A549 (cell line): ENCODE measurements around the gene TOMM20. TPM values are rescaled to one million over a fixed set of nuclear protein-coding genes. Genes with fewer than 3 reads are reported as not detected.

ENCODE experiments used
- ATAC-seq, 2 experiments: fragments of 200-7000 bp in 1 of 2; fragments of >200 bp in 1 of 2; cut with Nextera tagmentation in 1 of 2; cut with Tn5 transposase in 1 of 2; 3 replicates each; pipeline versions ENCODE4 v1.8.0 to v1.9.1; 2018 to 2020; ENCODE audit warnings: mild to moderate bottlenecking in 1 of 2, moderate library complexity in 1 of 2
- CTCF ChIA-PET: fragments of 300-600 bp; sonication (Branson Sonifier 250); formaldehyde crosslinking; extraction: SDS; loops from one replicate; lab custom pipeline; 2021; ENCODE audit warnings: antibody characterized with exemption, inconsistent platforms; lab: Yijun Ruan, JAX
- POLR2A ChIA-PET: fragments of 350-600 bp; formaldehyde crosslinking; extraction: SDS; loops from one replicate; lab custom pipeline; 2021; ENCODE audit warnings: antibody characterized with exemption, inconsistent platforms; lab: Yijun Ruan, JAX
- DNase-seq, 2 experiments: peaks; one replicate each; pipeline versions ENCODE4 v3.0.0 to v3.0.0-alpha.2; 2011 to 2016; ENCODE audit warnings: low read depth in 1 of 2, low spot score in 1 of 2
- FAIRE-seq: peaks from 2 replicates; lab custom pipeline; 2011; peaks lifted over from hg19 to GRCh38; lab: Jason Lieb, UNC
- H3K27ac ChIP-seq, 2 experiments: fragments of >200 bp; sonication (Bioruptor Twin); formaldehyde crosslinking; 3 replicates each; pipeline ENCODE4 v1.5.1; 2016 to 2017
- H3K4me1 ChIP-seq: fragments of >200 bp; sonication (Bioruptor Twin); formaldehyde crosslinking; 3 replicates; pipeline ENCODE4 v1.6.1; 2016
- H3K4me2 ChIP-seq: fragments of >200 bp; sonication (Bioruptor Twin); formaldehyde crosslinking; 3 replicates; pipeline ENCODE4 v1.6.1; 2016
- H3K4me3 ChIP-seq: fragments of >200 bp; sonication (Bioruptor Twin); formaldehyde crosslinking; 3 replicates; pipeline ENCODE4 v1.5.1; 2016
- H3K9me3 ChIP-seq: fragments of >200 bp; sonication (Bioruptor Twin); formaldehyde crosslinking; 3 replicates; pipeline ENCODE4 v1.6.1; 2016
- BHLHE40 ChIP-seq: IDR thresholded peaks from 2 replicates; pipeline ENCODE4 v1.6.1; 2012; ENCODE audit warnings: low read depth, low read length, inconsistent platforms
- EHF ChIP-seq: fragments of 250-450 bp; sonication (Bioruptor Pico); IDR thresholded peaks from 2 replicates; pipeline ENCODE4 v1.5.0; 2020; ENCODE audit warnings: mild to moderate bottlenecking
- FOSB ChIP-seq: fragments of 250-450 bp; sonication (Bioruptor Pico); IDR thresholded peaks from 2 replicates; pipeline ENCODE4 v1.5.0; 2020; ENCODE audit warnings: mild to moderate bottlenecking, moderate library complexity
- FOXS1 ChIP-seq: fragments of 250-450 bp; sonication (Bioruptor Pico); IDR thresholded peaks from 2 replicates; pipeline ENCODE4 v1.5.0; 2020; ENCODE audit warnings: mild to moderate bottlenecking, moderate library complexity
- HOXB13 ChIP-seq: fragments of 250-450 bp; sonication (Bioruptor Pico); IDR thresholded peaks from 2 replicates; pipeline ENCODE4 v1.5.0; 2020; ENCODE audit warnings: low read depth, mild to moderate bottlenecking, moderate library complexity
- HOXB5 ChIP-seq: fragments of 250-450 bp; sonication (Bioruptor Pico); IDR thresholded peaks from 2 replicates; pipeline ENCODE4 v1.5.0; 2020; ENCODE audit warnings: mild to moderate bottlenecking, moderate library complexity
- JUN ChIP-seq, 2 experiments: fragments of >200 bp; sonication (Bioruptor Twin); formaldehyde crosslinking; IDR thresholded peaks; 2 replicates in 1 of 2; 3 replicates in 1 of 2; pipeline ENCODE4 v1.6.1; 2016 to 2017
- KDM5A ChIP-seq: fragments of 200-600 bp; sonication (generic); IDR thresholded peaks from 2 replicates; pipeline ENCODE4 v1.6.1; 2016; ENCODE audit warnings: antibody characterized with exemption, mild to moderate bottlenecking
- MAFK ChIP-seq: fragments of 450-650 bp; IDR thresholded peaks from 2 replicates; pipeline ENCODE4 v1.6.1; 2014; ENCODE audit not compliant: partially characterized antibody
- MYC ChIP-seq: IDR thresholded peaks from 2 replicates; pipeline ENCODE4 v1.6.1; 2012; ENCODE audit warnings: mild to moderate bottlenecking, inconsistent platforms, low read length, improper control_type of control experiment, borderline replicate concordance
- NFE2L2 ChIP-seq: fragments of 150-350 bp; conservative IDR thresholded peaks from 2 replicates; pipeline ENCODE4 v1.6.1; 2014; ENCODE audit warnings: low read length
- PHF8 ChIP-seq: fragments of 200-600 bp; sonication (generic); IDR thresholded peaks from 2 replicates; pipeline ENCODE4 v1.6.1; 2016; ENCODE audit warnings: low read depth, mild to moderate bottlenecking, antibody characterized with exemption, moderate library complexity, borderline replicate concordance
- POLR2A ChIP-seq: IDR thresholded peaks from 2 replicates; pipeline ENCODE4 v1.6.1; 2012; ENCODE audit warnings: mild to moderate bottlenecking, low read length
- TFCP2L1 ChIP-seq: fragments of 250-450 bp; sonication (Bioruptor Pico); IDR thresholded peaks from 2 replicates; pipeline ENCODE4 v1.5.0; 2021; ENCODE audit warnings: mild to moderate bottlenecking
- ZC3H11A ChIP-seq: fragments of 450-650 bp; IDR thresholded peaks from 2 replicates; pipeline ENCODE4 v1.6.1; 2014; ENCODE audit warnings: antibody characterized with exemption, mild to moderate bottlenecking
- ZSCAN20 ChIP-seq: fragments of 250-450 bp; sonication (Bioruptor Pico); IDR thresholded peaks from 2 replicates; pipeline ENCODE4 v1.8.0; 2022; ENCODE audit warnings: mild to moderate bottlenecking, moderate library complexity
- WGBS: methylation state at CpG from one replicate; pipeline ENCODE4 v1.1.6; 2017; ENCODE audit errors: missing lambda C conversion rate; 5-methylcytosine and 5-hydroxymethylcytosine counted together
- polyA minus RNA-seq: library from RNA; depleted of rRNA, polyadenylated mRNA; stranded (reverse); fragments of >200 nt; gene quantifications from 2 replicates; pipeline ENCODE4 v1.2.3, GENCODE V29; 2011; rRNA and poly(A)+ RNA removed
- polyA plus RNA-seq, 4 experiments: library from polyadenylated mRNA; depleted of rRNA in 3 of 4; stranded (reverse); fragments of >200 nt; fragmentation: RNase III in 1 of 4; extraction: RNeasy Plus Mini Kit Qiagen cat#74134 plus additional on column Dnase treatment in 1 of 4; gene quantifications; 2 replicates in 3 of 4; 3 replicates in 1 of 4; pipeline ENCODE4 v1.2.3, GENCODE V29; 2011 to 2017
- TF ChIP-seq, protein P1 (sequence below): fragments of 450-650 bp; IDR thresholded peaks from 2 replicates; pipeline ENCODE4 v1.6.1; 2014; ENCODE audit warnings: antibody characterized with exemption
- TF ChIP-seq, protein P2 (sequence below): fragments of >200 bp; sonication (Bioruptor Twin); formaldehyde crosslinking; IDR thresholded peaks from 3 replicates; pipeline ENCODE4 v1.6.1; 2016
- TF ChIP-seq, protein P3 (sequence below): fragments of >200 bp; sonication (Bioruptor Twin); formaldehyde crosslinking; IDR thresholded peaks from 3 replicates; pipeline ENCODE4 v1.5.1; 2016
- TF ChIP-seq, protein P4 (sequence below): IDR thresholded peaks from 2 replicates; pipeline ENCODE4 v1.6.1; 2012
- TF ChIP-seq, protein P5 (sequence below): fragments of 150-350 bp; IDR thresholded peaks from 2 replicates; pipeline ENCODE4 v1.6.1; 2014; ENCODE audit warnings: low read depth, mild to moderate bottlenecking, low read length
- TF ChIP-seq, protein P6 (sequence below): fragments of 250-450 bp; sonication (Bioruptor Pico); IDR thresholded peaks from 2 replicates; pipeline ENCODE4 v1.5.0; 2021; ENCODE audit warnings: mild to moderate bottlenecking, moderate library complexity, borderline replicate concordance
- TF ChIP-seq, protein P7 (sequence below): IDR thresholded peaks from 2 replicates; pipeline ENCODE4 v1.6.1; 2012; ENCODE audit warnings: low read depth, borderline replicate concordance
- TF ChIP-seq, protein P8 (sequence below): IDR thresholded peaks from 2 replicates; pipeline ENCODE4 v1.6.1; 2012

TOMM20 gene
- 118 and 122 TPM in 2 replicates for polyA plus RNA-seq (2011; rRNA removed)
- polyA plus RNA-seq (2012; cell fraction: cytosol; rRNA removed), result 51.7 and 54.5 TPM in 2 replicates
- 15.8 and 18.1 TPM in 2 replicates for polyA plus RNA-seq (2012; cell fraction: nucleus; rRNA removed)
- polyA plus RNA-seq (2017; fragmentation: RNase III; extraction: RNeasy Plus Mini Kit Qiagen cat#74134 plus additional on column Dnase treatment), result 106 to 113 TPM (median 112 TPM) in 3 replicates
- polyA minus RNA-seq, result 27.0 and 34.3 TPM in 2 replicates

DNA sequence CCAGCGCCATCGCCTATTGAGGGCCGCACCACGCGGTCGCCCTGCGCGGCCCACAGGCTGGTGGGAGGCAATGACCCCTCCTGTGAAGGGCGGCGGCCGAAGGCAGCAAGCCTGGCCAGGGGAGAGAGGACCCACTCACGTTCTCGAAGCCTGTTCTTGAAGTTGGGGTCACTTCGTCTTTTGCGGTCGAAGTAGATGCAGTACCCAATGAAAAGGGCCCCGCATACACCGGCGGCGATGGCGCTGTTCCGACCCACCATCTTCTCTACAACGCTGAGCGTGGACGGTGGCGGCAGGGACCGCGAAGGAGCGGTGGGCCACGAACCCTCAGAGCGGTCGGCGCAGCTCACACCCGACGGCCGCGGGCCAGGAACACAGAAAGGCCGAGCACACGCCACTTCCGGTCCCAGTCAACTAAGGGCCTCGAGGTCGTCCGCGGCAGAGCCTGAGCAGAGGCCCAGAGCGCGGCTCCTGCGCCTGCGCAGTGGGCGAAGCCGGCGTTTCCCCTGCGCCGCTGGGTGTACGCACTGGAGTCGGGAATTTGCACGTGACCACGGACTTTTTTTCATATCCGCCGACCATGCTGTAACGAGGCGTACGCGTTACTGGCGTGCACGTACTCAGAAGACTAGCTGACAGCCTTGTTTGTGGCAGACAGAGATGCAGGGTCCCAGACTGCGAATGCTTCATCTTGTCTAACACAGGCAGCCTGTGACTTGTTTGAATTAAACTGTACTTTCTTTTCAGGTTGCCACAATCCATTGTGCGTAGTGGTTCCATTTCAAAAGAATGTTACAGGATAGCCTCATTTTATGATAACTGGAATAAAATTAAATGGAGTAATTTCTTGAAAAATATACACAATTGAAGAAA lies at the start of gene TOMM20:
Gene TOMM20, minus strand, starts transcription at position 382 of the 873 bp plus-strand sequence. Its CDS starts 122 bp downstream, at position 260.
- 3% methylated on average over 42 of the region's 67 CpGs for WGBS
- H3K4me3 ChIP-seq, result peak within 1 kb of the TSS; percentile 82
- no peaks in the 10 kb centered on the region for H3K9me3 ChIP-seq
- peak within 1 kb of the TSS; percentile 81 for H3K4me2 ChIP-seq
- DNase-seq (peak; percentile 95 to 99), ATAC-seq (peak; percentile 97 to 98), FAIRE-seq (peak; percentile 43)
- TF ChIP-seq, protein P1, sequence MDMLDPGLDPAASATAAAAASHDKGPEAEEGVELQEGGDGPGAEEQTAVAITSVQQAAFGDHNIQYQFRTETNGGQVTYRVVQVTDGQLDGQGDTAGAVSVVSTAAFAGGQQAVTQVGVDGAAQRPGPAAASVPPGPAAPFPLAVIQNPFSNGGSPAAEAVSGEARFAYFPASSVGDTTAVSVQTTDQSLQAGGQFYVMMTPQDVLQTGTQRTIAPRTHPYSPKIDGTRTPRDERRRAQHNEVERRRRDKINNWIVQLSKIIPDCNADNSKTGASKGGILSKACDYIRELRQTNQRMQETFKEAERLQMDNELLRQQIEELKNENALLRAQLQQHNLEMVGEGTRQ, result peak; percentile 89
- peak; percentile 73 for TF ChIP-seq PHF8
- TF ChIP-seq, protein P2, sequence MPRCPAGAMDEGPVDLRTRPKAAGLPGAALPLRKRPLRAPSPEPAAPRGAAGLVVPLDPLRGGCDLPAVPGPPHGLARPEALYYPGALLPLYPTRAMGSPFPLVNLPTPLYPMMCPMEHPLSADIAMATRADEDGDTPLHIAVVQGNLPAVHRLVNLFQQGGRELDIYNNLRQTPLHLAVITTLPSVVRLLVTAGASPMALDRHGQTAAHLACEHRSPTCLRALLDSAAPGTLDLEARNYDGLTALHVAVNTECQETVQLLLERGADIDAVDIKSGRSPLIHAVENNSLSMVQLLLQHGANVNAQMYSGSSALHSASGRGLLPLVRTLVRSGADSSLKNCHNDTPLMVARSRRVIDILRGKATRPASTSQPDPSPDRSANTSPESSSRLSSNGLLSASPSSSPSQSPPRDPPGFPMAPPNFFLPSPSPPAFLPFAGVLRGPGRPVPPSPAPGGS, result peak; percentile 50; the same call in 2 of the 3 replicates
- TF ChIP-seq HOXB5 (CRISPR knock-in tag), result 0 out of 2 replicates have a peak, but pooled peaks have one; percentile 34
- no peak for TF ChIP-seq ZC3H11A
- peak; percentile 92 for TF ChIP-seq BHLHE40
- TF ChIP-seq EHF (CRISPR knock-in tag), result no peak
- 0 out of 2 replicates have a peak, but pooled peaks have one; percentile 51 for TF ChIP-seq HOXB13
- peak; percentile 17 for TF ChIP-seq MAFK
- 0 out of 2 replicates have a peak, but pooled peaks have one; percentile 44 for TF ChIP-seq TFCP2L1 (CRISPR knock-in tag)
- TF ChIP-seq, protein P3, sequence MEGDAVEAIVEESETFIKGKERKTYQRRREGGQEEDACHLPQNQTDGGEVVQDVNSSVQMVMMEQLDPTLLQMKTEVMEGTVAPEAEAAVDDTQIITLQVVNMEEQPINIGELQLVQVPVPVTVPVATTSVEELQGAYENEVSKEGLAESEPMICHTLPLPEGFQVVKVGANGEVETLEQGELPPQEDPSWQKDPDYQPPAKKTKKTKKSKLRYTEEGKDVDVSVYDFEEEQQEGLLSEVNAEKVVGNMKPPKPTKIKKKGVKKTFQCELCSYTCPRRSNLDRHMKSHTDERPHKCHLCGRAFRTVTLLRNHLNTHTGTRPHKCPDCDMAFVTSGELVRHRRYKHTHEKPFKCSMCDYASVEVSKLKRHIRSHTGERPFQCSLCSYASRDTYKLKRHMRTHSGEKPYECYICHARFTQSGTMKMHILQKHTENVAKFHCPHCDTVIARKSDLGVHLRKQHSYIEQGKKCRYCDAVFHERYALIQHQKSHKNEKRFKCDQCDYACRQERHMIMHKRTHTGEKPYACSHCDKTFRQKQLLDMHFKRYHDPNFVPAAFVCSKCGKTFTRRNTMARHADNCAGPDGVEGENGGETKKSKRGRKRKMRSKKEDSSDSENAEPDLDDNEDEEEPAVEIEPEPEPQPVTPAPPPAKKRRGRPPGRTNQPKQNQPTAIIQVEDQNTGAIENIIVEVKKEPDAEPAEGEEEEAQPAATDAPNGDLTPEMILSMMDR, result no peak
- TF ChIP-seq, protein P4, sequence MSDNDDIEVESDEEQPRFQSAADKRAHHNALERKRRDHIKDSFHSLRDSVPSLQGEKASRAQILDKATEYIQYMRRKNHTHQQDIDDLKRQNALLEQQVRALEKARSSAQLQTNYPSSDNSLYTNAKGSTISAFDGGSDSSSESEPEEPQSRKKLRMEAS, result peak; percentile 93
- TF ChIP-seq, protein P5, sequence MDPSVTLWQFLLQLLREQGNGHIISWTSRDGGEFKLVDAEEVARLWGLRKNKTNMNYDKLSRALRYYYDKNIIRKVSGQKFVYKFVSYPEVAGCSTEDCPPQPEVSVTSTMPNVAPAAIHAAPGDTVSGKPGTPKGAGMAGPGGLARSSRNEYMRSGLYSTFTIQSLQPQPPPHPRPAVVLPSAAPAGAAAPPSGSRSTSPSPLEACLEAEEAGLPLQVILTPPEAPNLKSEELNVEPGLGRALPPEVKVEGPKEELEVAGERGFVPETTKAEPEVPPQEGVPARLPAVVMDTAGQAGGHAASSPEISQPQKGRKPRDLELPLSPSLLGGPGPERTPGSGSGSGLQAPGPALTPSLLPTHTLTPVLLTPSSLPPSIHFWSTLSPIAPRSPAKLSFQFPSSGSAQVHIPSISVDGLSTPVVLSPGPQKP, result peak; percentile 63; the same call in 1 of the 2 replicates
- TF ChIP-seq, protein P6, sequence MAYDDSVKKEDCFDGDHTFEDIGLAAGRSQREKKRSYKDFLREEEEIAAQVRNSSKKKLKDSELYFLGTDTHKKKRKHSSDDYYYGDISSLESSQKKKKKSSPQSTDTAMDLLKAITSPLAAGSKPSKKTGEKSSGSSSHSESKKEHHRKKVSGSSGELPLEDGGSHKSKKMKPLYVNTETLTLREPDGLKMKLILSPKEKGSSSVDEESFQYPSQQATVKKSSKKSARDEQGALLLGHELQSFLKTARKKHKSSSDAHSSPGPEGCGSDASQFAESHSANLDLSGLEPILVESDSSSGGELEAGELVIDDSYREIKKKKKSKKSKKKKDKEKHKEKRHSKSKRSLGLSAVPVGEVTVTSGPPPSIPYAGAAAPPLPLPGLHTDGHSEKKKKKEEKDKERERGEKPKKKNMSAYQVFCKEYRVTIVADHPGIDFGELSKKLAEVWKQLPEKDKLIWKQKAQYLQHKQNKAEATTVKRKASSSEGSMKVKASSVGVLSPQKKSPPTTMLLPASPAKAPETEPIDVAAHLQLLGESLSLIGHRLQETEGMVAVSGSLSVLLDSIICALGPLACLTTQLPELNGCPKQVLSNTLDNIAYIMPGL, result no peak
- TF ChIP-seq MYC, result peak; percentile 88
- no peak for TF ChIP-seq FOXS1 (CRISPR knock-in tag)
- TF ChIP-seq, protein P7, sequence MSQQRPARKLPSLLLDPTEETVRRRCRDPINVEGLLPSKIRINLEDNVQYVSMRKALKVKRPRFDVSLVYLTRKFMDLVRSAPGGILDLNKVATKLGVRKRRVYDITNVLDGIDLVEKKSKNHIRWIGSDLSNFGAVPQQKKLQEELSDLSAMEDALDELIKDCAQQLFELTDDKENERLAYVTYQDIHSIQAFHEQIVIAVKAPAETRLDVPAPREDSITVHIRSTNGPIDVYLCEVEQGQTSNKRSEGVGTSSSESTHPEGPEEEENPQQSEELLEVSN, result peak; percentile 87
- TF ChIP-seq NFE2L2, result 0 out of 2 replicates have a peak, but pooled peaks have one; percentile 5
- TF ChIP-seq ZSCAN20 (CRISPR knock-in tag), result no peak; the same call in 1 of the 2 replicates
- TF ChIP-seq JUN (IDR thresholded peaks at IDR 0.05), result peak; percentile 81 to 90
- TF ChIP-seq POLR2A, result peak; percentile 87
- no peak; the same call in none of the 2 replicates for TF ChIP-seq KDM5A
- TF ChIP-seq, protein P8, sequence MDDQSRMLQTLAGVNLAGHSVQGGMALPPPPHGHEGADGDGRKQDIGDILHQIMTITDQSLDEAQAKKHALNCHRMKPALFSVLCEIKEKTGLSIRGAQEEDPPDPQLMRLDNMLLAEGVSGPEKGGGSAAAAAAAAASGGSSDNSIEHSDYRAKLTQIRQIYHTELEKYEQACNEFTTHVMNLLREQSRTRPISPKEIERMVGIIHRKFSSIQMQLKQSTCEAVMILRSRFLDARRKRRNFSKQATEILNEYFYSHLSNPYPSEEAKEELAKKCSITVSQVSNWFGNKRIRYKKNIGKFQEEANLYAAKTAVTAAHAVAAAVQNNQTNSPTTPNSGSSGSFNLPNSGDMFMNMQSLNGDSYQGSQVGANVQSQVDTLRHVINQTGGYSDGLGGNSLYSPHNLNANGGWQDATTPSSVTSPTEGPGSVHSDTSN, result 0 out of 2 replicates have a peak, but pooled peaks have one; percentile 39
- TF ChIP-seq FOSB (CRISPR knock-in tag), result no peak
- H3K27ac ChIP-seq, result peak within 1 kb of the TSS; percentile 91 to 98
- CTCF ChIA-PET, result interaction anchor here (1.1 to 1.2 kb wide), 2 partner anchors 9 to 23 kb away, joined by 3 read pairs; no protein-coding TSS in a partner anchor
- POLR2A ChIA-PET, result interaction anchor here (0.5 to 1.5 kb wide), 4 partner anchors 19 to 1011 kb away, joined by 3 to 5 read pairs (median 4); partner anchors contain the start of gene RBM34
- H3K4me1 ChIP-seq, result peaks cover 10% of the 10 kb centered on the region; the same call in 2 of the 3 replicates
